ENCODE results near the gene SPTY2D1. TPM values are rescaled to one million over a fixed set of nuclear protein-coding genes. Genes with fewer than 3 reads are reported as not detected.
"Not testable (repeated sequence)": the region's sequence is repeated elsewhere in the genome, so short reads cannot be mapped to it uniquely, and the experiment has no call there.

The SPTY2D1 gene
- total RNA-seq, 1 donor from 2014 or later, result 17.0 TPM

- Histone ChIP-seq H3K36me3 (ENCODE audit: control insufficient read depth, insufficient read depth, low read length) (no peaks in the 10 kb centered on the region), H3K4me3 (ENCODE audit: low read depth, low read length) (no peak overlapping the region), H3K27me3 (ENCODE audit: control insufficient read depth, insufficient read depth, low read length) (no peaks in the 10 kb centered on the region)
- DNase-seq (ENCODE audit: low read depth), result no peak
- TF ChIP-seq, protein P1, sequence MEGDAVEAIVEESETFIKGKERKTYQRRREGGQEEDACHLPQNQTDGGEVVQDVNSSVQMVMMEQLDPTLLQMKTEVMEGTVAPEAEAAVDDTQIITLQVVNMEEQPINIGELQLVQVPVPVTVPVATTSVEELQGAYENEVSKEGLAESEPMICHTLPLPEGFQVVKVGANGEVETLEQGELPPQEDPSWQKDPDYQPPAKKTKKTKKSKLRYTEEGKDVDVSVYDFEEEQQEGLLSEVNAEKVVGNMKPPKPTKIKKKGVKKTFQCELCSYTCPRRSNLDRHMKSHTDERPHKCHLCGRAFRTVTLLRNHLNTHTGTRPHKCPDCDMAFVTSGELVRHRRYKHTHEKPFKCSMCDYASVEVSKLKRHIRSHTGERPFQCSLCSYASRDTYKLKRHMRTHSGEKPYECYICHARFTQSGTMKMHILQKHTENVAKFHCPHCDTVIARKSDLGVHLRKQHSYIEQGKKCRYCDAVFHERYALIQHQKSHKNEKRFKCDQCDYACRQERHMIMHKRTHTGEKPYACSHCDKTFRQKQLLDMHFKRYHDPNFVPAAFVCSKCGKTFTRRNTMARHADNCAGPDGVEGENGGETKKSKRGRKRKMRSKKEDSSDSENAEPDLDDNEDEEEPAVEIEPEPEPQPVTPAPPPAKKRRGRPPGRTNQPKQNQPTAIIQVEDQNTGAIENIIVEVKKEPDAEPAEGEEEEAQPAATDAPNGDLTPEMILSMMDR (IDR thresholded peaks at IDR 0.05; ENCODE audit: insufficient read depth, low read length, poor library complexity, severe bottlenecking), result no peak
These were observed 39.0 kb downstream of the SPTY2D1 start for GRCh38 chr11:18594999-18595749.

DNA sequence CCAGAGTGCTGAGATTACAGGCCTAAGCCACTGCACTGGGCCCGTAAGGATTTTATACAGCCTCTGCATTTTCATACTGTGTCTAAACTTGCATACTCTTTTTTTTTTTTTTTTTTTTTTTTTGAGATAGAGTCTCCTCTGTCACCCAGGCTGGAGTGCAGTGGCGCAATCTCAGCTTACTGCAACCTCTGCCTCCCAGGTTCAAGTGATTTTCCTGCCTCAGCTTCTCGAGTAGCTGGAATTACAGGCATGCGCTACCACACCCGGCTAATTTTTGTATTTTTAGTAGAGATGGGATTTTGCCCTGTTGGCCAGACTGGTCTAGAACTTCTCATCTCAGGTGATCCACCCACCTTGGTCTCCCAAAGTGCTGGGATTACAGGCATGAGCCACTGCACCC, 40.1 kb downstream of the SPTY2D1 start:
- H3K27me3 ChIP-seq (ENCODE audit: control insufficient read depth, insufficient read depth, low read length); H3K4me3 ChIP-seq (ENCODE audit: low read depth, low read length); DNase-seq (ENCODE audit: low read depth); H3K36me3 ChIP-seq (ENCODE audit: control insufficient read depth, insufficient read depth, low read length): not testable (repeated sequence)

DNA sequence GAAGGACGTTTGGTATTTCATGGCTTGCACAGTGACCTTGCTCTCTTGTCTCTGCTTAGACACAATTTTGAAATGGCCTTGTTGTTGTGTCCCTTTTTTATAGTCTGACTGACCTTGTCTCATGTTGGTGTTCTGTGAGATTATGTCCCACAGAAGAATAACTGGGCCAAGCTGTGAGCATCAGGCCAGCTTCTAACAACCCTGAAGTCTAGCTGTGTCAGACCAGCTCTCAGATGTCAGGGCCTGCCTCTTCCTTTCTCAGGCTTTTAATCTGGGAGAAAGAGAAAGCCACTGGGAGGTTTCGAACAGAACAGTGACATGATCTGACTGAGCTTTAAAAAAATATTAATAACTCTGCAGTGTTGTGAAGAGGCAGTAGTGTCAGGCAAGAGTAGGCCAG, 43.6 kb downstream of the SPTY2D1 start:
- Histone ChIP-seq H3K4me3 (ENCODE audit: low read depth, low read length) (no peak overlapping the region), H3K36me3 (ENCODE audit: control insufficient read depth, insufficient read depth, low read length) (no peaks in the 10 kb centered on the region), H3K27me3 (ENCODE audit: control insufficient read depth, insufficient read depth, low read length) (no peaks in the 10 kb centered on the region)
- no peak for DNase-seq (ENCODE audit: low read depth)
- TF ChIP-seq, protein P1 (IDR thresholded peaks at IDR 0.05; ENCODE audit: insufficient read depth, low read length, poor library complexity, severe bottlenecking), result no peak

GRCh38 chr11:18588297-18589252, 45.6 kb downstream of the SPTY2D1 start, which contains the start of gene UEVLD:
TSS of gene UEVLD (minus strand) at chr11:18588734. CDS start at chr11:18588654, 80 bp downstream.
- peak within 1 kb of the TSS; percentile 99 for H3K4me3 ChIP-seq (ENCODE audit: low read depth, low read length)
- DNase-seq (ENCODE audit: low read depth), result peak; percentile 51
- no peaks in the 10 kb centered on the region for H3K36me3 ChIP-seq (ENCODE audit: control insufficient read depth, insufficient read depth, low read length)
- TF ChIP-seq, protein P1 (IDR thresholded peaks at IDR 0.05; ENCODE audit: insufficient read depth, low read length, poor library complexity, severe bottlenecking), result no peak
- no peaks in the 10 kb centered on the region for H3K27me3 ChIP-seq (ENCODE audit: control insufficient read depth, insufficient read depth, low read length)

GRCh38 chr11:18581825-18582224, 52.3 kb downstream of the SPTY2D1 start:
- no peaks in the 10 kb centered on the region for H3K36me3 ChIP-seq (ENCODE audit: control insufficient read depth, insufficient read depth, low read length)
- no peak overlapping the region for H3K4me3 ChIP-seq (ENCODE audit: low read depth, low read length)
- no peak for DNase-seq (ENCODE audit: low read depth)
- TF ChIP-seq, protein P1 (IDR thresholded peaks at IDR 0.05; ENCODE audit: insufficient read depth, low read length, poor library complexity, severe bottlenecking), result no peak
- no peaks in the 10 kb centered on the region for H3K27me3 ChIP-seq (ENCODE audit: control insufficient read depth, insufficient read depth, low read length)

DNA sequence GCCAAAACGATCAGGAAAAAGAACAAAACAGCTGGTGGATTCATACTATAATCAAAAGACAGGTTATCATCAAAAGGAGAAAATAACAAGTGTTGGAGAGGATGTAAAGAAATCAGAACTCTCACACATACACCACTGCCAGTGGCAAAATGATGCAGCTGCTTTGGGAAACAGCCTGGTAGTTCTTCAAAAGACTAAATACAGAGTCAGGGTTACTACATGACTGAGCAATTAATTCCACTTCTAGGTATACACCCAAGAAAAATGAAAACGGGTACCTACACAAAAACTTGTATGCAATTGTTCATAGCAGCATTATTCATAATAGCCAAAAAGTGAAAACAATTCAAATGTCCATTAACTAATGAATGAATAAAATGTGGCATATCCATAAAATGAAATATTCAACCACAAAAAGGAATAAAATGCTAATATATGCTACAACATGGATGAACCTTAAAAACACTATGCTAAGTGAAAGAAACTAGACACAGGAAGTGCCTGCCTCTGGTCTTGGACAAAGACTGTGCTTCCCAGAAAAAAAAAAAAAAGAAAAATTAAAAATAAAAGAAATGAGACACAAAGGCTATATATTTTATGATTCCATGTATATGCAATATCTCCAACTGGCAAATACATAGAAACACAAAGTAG, 53.9 kb downstream of the SPTY2D1 start:
- DNase-seq (ENCODE audit: low read depth), result no peak
- TF ChIP-seq, protein P1 (IDR thresholded peaks at IDR 0.05; ENCODE audit: insufficient read depth, low read length, poor library complexity, severe bottlenecking), result no peak
- no peaks in the 10 kb centered on the region for H3K36me3 ChIP-seq (ENCODE audit: control insufficient read depth, insufficient read depth, low read length)

More for the DNA sequence above, 53.9 kb downstream of the SPTY2D1 start:
- H3K4me3 ChIP-seq (ENCODE audit: low read depth, low read length), result no peak overlapping the region
- H3K27me3 ChIP-seq (ENCODE audit: control insufficient read depth, insufficient read depth, low read length), result no peaks in the 10 kb centered on the region

Measured in kidney epithelial cell (primary cell).